HepG2 (cell line): ENCODE data around the gene CLIC3.

Experiments
- CCAR2 ChIP-seq: fragments of 200-400 bp; formaldehyde crosslinking; optimal IDR thresholded peaks from 2 replicates; pipeline ENCODE3; 2018; ENCODE audit warnings: low read depth, mild to moderate bottlenecking, low read length, moderate library complexity
- FOSL2 ChIP-seq: sonication (generic); formaldehyde crosslinking; IDR thresholded peaks from 2 replicates; pipeline ENCODE4 v1.4.0; 2020; ENCODE audit warnings: missing genetic modification reagents
- NFE2L2 ChIP-seq: fragments of 150-350 bp; IDR thresholded peaks from 2 replicates; pipeline ENCODE4 v1.6.1; 2014; ENCODE audit warnings: low read length
- PITX1 ChIP-seq: sonication (generic); formaldehyde crosslinking; IDR thresholded peaks from 2 replicates; pipeline ENCODE4 v1.5.1; 2020; ENCODE audit warnings: mild to moderate bottlenecking, missing genetic modification reagents
- POLR2A ChIP-seq, 2 experiments: IDR thresholded peaks; 2 replicates each; pipeline ENCODE4 v1.6.1; 2011; ENCODE audit warnings: low read depth in 2 of 2, low read length in 2 of 2, mild to moderate bottlenecking in 1 of 2, moderate library complexity in 1 of 2; ENCODE audit not compliant: insufficient read depth in 1 of 2
- YY1 ChIP-seq: IDR thresholded peaks from 2 replicates; pipeline ENCODE4 v1.6.1; 2011; ENCODE audit warnings: low read length, low read depth, moderate library complexity, mild to moderate bottlenecking; ENCODE audit not compliant: insufficient read depth, insufficient replicate concordance
- TF ChIP-seq, protein P1 (sequence below): sonication (generic); formaldehyde crosslinking; conservative IDR thresholded peaks from 2 replicates; pipeline ENCODE4 v1.4.0; 2020; ENCODE audit warnings: mild to moderate bottlenecking, missing genetic modification reagents, moderate library complexity
- TF ChIP-seq, protein P2 (sequence below): IDR thresholded peaks from 2 replicates; pipeline ENCODE4 v1.6.1; 2012; ENCODE audit warnings: inconsistent platforms

DNA sequence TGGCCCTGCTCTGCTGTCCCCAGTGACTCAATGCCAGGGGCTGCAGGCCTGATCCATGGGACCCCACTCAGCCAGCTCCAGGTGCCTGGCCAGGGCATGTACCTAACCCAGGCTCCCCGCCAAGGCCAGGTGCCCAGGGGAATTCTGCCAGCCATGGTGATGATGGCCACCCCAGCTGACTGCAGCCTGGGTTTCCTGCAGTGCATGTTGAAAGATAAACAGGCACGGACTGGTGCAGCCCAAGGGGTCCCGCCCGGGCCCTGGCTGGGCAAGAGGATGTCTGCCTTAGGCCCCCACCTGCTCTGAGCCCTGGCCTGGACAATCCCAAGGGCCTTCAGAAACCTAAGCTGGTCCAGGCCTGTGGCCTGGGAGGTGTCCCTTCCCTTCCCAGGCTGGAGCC, 30.5 kb upstream of the CLIC3 start:
- TF ChIP-seq, protein P1, sequence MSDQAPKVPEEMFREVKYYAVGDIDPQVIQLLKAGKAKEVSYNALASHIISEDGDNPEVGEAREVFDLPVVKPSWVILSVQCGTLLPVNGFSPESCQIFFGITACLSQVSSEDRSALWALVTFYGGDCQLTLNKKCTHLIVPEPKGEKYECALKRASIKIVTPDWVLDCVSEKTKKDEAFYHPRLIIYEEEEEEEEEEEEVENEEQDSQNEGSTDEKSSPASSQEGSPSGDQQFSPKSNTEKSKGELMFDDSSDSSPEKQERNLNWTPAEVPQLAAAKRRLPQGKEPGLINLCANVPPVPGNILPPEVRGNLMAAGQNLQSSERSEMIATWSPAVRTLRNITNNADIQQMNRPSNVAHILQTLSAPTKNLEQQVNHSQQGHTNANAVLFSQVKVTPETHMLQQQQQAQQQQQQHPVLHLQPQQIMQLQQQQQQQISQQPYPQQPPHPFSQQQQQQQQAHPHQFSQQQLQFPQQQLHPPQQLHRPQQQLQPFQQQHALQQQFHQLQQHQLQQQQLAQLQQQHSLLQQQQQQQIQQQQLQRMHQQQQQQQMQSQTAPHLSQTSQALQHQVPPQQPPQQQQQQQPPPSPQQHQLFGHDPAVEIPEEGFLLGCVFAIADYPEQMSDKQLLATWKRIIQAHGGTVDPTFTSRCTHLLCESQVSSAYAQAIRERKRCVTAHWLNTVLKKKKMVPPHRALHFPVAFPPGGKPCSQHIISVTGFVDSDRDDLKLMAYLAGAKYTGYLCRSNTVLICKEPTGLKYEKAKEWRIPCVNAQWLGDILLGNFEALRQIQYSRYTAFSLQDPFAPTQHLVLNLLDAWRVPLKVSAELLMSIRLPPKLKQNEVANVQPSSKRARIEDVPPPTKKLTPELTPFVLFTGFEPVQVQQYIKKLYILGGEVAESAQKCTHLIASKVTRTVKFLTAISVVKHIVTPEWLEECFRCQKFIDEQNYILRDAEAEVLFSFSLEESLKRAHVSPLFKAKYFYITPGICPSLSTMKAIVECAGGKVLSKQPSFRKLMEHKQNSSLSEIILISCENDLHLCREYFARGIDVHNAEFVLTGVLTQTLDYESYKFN (CRISPR knock-in tag) = no peak
- no peak for TF ChIP-seq FOSL2 (CRISPR knock-in tag)
- TF ChIP-seq YY1 = no peak
- TF ChIP-seq POLR2A (IDR thresholded peaks at IDR 0.05; ENCODE audit: insufficient read depth in 1 of 2, low read depth in 2 of 2, low read length in 2 of 2) = no peak
- no peak for TF ChIP-seq NFE2L2
- no peak for TF ChIP-seq CCAR2
- TF ChIP-seq, protein P2, sequence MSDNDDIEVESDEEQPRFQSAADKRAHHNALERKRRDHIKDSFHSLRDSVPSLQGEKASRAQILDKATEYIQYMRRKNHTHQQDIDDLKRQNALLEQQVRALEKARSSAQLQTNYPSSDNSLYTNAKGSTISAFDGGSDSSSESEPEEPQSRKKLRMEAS = no peak
- no peak for TF ChIP-seq PITX1 (CRISPR knock-in tag)
